PC-3 (cell line): Measurements from ENCODE around the gene ZFYVE28.

Source experiments
- CTCF ChIP-seq: fragments of 300-600 bp; sonication (generic); conservative IDR thresholded peaks from 2 replicates; pipeline ENCODE4 v1.5.1; 2017; ENCODE audit warnings: antibody characterized with exemption, low read depth, mild to moderate bottlenecking, low read length
- EZH2 ChIP-seq: fragments of 300-600 bp; sonication (generic); IDR thresholded peaks from one replicate; pipeline ENCODE4 v1.6.1; 2017; ENCODE audit warnings: antibody characterized with exemption, mild to moderate bottlenecking, low read length; ENCODE audit not compliant: unreplicated experiment

GRCh38 chr4:2320152-2320551, 98.3 kb downstream of the ZFYVE28 start:
- TF ChIP-seq EZH2 (no peak), CTCF (no peak)
